GM18951 (cell line): ENCODE data around the gene CCL27.
"Not testable (repeated sequence)": the region's sequence is repeated elsewhere in the genome, so short reads cannot be mapped to it uniquely, and the experiment has no call there.

Experiments used
- POLR2A ChIP-seq: IDR thresholded peaks from 4 replicates; pipeline ENCODE4 v1.6.1; 2011; ENCODE audit warnings: mild to moderate bottlenecking; ENCODE audit not compliant: insufficient read length, insufficient read depth; ENCODE audit errors: extremely low read depth
- in situ Hi-C: fragments of 300-500 bp; cut with MboI; formaldehyde crosslinking; loops from one replicate; pipeline ENCODE4 v1.12.0; 2022; ENCODE audit warnings: low sequenced_read_pairs, mixed read lengths, inconsistent platforms; ENCODE audit not compliant: unreplicated experiment

CCL27 gene

GRCh38 chr9:34651876-34652601 is 10.4 kb downstream of the CCL27 start, which contains the start of gene IL11RA:
IL11RA (plus strand) TSS chr9:34652185; CDS start chr9:34655218, 3,033 bp downstream.
- in situ Hi-C loops = no loop called here

DNA sequence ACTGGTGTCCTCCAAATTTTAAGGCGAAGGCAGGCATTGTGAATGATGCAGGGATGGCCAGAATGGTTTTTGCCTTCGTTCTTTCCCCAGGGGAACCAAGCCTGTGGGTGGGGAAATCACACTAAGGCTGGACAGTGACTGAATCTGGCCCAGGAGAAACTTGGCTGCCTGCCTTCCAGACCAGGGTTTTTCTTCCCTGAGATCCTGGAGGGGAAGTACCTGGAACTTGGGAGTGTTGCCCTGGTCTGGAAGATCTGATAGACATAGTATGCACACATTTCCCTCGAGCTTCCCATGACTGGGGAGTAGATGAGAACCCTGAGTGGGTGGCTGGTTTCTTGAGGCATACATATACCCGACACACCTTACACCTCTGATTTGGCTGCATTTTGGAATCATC is 11.1 kb downstream of the CCL27 start:
- TF ChIP-seq POLR2A = no peak
- in situ Hi-C loops = no loop called here

More at GRCh38 chr9:34651876-34652601, 10.4 kb downstream of the CCL27 start, which contains the start of gene IL11RA:
- TF ChIP-seq POLR2A = peak; percentile 16

DNA sequence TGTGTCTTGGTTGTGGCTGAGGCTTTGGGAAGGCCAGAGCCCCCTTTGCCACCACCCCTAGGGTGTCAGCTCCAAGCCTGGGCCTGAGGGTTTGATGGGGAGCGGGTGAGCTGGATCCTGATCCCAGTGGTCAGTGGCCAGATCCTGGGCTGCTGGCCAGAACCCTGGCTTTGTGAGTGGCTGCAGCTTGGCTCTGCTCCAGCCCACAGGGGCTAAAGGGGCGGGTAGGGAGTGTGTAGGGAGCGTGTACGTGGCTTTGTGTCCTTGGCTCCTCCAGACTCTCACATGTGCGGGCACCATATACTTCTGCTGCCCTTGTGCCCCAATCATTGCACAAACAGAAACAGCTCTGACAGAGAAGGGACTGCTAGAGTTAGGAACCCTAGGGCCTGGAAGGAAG is 11.6 kb downstream of the CCL27 start:
- in situ Hi-C loops = no loop called here
- TF ChIP-seq POLR2A = no peak

GRCh38 chr9:34648673-34649072 is 13.8 kb downstream of the CCL27 start:
- in situ Hi-C loops = no loop called here
- TF ChIP-seq POLR2A = no peak

- no peak for TF ChIP-seq POLR2A
- in situ Hi-C loops = no loop called here
Observed at GRCh38 chr9:34647651-34648050, 14.8 kb downstream of the CCL27 start.

DNA sequence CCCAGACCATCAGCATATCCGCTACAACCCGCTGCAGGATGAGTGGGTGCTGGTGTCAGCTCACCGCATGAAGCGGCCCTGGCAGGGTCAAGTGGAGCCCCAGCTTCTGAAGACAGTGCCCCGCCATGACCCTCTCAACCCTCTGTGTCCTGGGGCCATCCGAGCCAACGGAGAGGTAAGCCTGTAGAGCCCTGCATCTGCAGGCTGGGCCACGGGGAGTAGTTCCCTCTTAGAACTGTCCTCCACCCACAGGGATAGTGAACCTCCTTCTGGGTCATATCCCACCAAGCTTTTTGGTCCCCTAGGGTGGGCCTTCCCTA is 15.4 kb downstream of the CCL27 start:
- no peak for TF ChIP-seq POLR2A
- in situ Hi-C loops = no loop called here

DNA sequence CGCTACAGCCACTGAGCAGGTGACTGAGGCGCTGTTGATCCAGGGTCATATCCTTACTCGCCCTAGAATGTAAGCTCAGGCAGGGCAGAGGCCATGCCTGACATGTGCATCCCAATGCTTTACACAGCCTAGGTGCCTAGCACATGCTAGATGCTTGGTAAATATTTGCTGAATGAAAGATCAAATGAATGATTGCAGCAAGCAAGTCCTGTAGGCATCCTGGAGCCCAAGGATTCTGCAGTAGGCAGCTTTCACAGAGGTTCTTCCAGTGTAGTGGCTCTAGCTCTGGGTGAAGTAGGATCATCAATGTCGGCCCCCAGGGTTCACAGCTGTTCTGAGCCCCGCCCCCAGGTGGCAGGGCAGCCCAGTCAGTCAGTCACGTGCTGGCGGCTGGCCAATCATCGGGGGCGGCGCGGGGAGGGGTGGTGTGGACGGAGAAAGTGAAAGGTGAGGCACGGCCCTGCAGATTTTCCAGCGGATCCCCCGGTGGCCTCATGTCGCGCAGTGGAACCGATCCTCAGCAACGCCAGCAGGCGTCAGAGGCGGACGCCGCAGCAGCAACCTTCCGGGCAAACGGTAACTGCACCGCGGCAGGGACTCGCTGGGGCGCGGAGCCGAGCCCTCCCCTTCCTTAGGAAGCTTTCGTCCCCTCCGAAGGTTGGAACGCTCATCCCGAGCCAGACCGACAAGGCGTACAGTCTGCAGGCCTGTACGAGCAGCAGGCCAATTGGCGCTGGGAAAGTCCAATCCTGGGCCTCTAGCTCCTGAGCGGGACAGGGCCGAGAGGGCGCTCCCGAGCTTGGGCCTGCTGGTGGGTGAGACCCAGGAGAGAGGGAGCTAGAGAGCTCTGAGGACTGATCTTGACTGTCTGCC is 16.0 kb downstream of the CCL27 start, which contains the start of gene GALT:
Gene GALT, plus strand, starts transcription at position 465 of the 873 bp plus-strand sequence. Its CDS starts 30 bp downstream, at position 495.
- in situ Hi-C loops = no loop called here
- peak; percentile 82 for TF ChIP-seq POLR2A

DNA sequence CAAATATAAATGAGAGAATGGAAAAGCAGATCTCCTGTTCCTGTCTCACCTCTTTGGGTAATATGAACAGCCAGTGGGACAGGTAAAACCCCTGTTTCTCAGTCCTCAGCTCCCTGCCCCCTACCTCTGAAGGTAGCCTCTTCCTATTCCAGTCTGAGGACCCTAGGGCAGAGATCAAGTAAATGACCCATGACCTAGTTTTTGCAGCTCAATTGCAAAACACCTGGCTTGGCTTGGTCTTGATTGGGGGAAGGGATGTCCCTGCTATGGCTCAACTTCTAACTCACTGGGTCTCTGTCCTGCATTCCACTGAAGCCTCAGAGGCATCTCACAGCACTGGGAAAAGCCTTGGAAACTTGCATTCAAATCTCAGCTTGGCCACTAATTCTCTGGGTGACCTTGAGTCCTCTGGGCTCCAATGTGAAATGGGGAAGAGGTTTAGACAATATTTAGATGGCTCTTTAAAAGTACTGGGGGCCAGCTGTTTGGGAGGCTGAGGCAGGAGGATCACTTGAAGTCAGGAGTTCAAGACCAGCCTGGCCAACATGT is 17.6 kb downstream of the CCL27 start:
- no peak for TF ChIP-seq POLR2A
- in situ Hi-C loops = no loop called here

DNA sequence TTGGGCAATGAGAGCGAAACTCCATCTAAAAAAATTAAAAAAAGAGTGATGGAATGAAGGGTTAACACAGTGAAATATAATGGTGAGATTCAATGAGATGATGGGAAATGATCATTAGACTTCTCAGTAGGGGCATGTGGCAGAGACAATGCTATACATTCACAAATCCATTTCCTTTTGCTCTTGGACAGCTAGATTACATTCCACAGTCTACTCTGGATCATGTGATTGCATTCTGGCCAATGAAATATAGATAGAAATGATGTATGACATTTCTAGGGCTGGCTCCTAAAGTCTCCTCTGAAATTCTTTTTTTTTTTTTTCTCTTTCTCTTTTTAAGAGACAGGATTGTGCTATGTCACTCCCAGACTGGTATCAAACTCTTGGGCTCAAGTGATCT is 19.8 kb downstream of the CCL27 start:
- in situ Hi-C loops = no loop called here
- TF ChIP-seq POLR2A = no peak

DNA sequence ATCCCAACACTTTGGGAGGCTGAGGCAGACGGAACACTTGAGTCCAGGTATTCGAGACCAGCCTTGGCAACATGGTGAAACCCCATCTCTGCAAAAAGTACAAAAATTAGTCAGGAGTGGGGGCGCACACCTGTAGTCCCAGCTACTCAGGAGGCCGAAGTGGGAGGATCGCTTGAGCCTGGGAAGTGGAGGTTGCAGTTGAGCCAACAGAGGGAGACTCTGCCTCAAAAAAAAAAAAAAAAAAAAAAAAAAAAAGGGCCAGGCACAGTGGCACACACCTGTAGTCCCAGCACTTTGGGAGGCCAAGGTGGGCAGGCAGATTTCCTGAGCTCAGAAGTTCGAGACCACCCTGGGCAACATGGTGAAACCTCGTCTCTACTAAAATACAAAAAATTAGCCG is 23.1 kb downstream of the CCL27 start:
- in situ Hi-C loops = not testable (repeated sequence)

DNA sequence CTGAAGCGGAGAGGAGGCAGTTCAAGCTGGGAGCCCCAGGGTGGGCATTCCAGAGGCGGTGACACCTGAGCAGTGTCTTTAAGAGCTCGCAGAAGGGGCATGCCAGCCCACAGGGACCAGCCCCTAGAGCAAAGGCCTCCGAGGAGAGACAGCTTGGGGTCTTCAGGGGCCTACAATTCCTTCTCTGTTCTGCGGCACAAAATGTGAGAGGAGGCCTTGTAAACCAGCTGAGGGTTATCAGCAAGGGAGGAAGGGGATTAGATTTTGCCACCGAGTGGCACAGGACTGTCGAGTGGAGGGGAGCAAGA is 24.4 kb downstream of the CCL27 start:
- no peak for TF ChIP-seq POLR2A
- in situ Hi-C loops = no loop called here

DNA sequence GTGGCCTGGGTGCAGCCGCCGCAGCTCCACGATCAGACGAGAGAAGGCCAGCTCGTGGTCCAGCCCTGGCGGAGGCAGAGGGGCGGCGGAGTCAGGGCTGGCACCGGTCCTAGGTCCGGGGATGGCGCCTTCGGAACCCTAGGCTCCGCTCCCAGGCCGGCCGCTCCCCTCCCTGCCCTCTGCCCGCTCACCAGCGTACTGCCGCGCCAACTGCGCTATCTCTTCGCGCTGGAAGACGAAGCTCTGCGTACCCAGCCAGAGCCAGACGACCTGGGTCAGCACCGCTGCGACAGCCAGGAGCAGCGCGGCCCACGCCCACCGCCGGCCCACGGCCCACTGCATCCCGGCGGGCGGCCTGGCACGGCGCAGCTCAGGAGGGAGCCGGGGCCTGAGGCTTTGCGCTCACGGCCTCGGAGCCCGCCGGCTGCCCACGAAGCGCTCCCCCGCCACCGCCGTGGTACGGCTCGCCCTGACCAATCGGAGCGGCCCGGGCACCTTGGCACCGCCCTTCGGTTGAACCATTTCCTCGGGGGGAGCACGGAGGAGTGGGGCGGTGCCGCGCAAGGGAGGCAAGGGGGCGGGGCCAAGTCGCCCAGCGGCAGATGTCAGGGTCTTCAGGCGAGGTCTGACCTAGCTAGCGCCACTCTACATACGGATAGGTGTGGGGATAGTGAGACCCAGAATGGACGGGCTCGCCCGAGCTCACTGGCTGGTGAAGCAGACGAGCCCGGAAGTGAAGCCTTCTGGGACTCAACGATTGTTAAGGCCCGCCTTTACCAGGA is 24.9 kb downstream of the CCL27 start, which contains the start of gene SIGMAR1:
Gene SIGMAR1, minus strand, starts transcription at position 432 of the 782 bp plus-strand sequence. Its CDS starts 90 bp downstream, at position 342.
- peak; percentile 89 for TF ChIP-seq POLR2A
- in situ Hi-C loops = no loop called here

- no peak for TF ChIP-seq POLR2A
- in situ Hi-C loops = no loop called here
Observed at GRCh38 chr9:34636791-34637355, 25.6 kb downstream of the CCL27 start.
